Activated B cell treated with CpG ODN at 0.5 μM for 24 hours (primary cell): ENCODE measurements around the gene ADCYAP1. TPM values are rescaled to one million over a fixed set of nuclear protein-coding genes. Genes with fewer than 3 reads are reported as not detected.

Source experiments
- ATAC-seq: fragments of 200-7000 bp; cut with Tn5 transposase; one replicate; pipeline ENCODE4 v1.10.0; 2021; ENCODE audit warnings: low read depth, mild to moderate bottlenecking, moderate library complexity
- CTCF ChIA-PET: fragments of 350-600 bp; sonication (Branson Sonifier 250); formaldehyde crosslinking; loops from one replicate; lab custom pipeline; 2021; ENCODE audit warnings: antibody characterized with exemption; lab: Charles Lee
- POLR2A ChIA-PET: fragments of 350-600 bp; sonication (Branson Sonifier 250); formaldehyde crosslinking; loops from one replicate; lab custom pipeline; 2021; ENCODE audit warnings: antibody characterized with exemption; lab: Charles Lee
- DNase-seq: peaks from one replicate; pipeline ENCODE4 v3.0.0; 2022
- H3K27ac Mint-ChIP-seq: one replicate; pipeline ENCODE4 v1.8.0; 2020; ENCODE audit warnings: mixed read lengths
- H3K27me3 Mint-ChIP-seq: one replicate; pipeline ENCODE4 v1.8.0; 2021; ENCODE audit warnings: mixed read lengths
- H3K36me3 Mint-ChIP-seq: one replicate; pipeline ENCODE4 v1.8.0; 2021; ENCODE audit warnings: low read depth, mixed read lengths
- H3K4me1 Mint-ChIP-seq: one replicate; pipeline ENCODE4 v1.8.0; 2021; ENCODE audit warnings: mixed read lengths
- H3K4me3 Mint-ChIP-seq: one replicate; pipeline ENCODE4 v1.8.0; 2020; ENCODE audit warnings: mild to moderate bottlenecking, mixed read lengths
- H3K9me3 Mint-ChIP-seq: one replicate; pipeline ENCODE4 v1.8.0; 2020; ENCODE audit warnings: mixed read lengths
- intact Hi-C: fragments of 100-400 bp; cut with micrococcal nuclease; formaldehyde crosslinking; loops from one replicate; pipeline ENCODE4 v1.15.1; 2024
- total RNA-seq: library from RNA; stranded (reverse); gene quantifications from 2 replicates; pipeline ENCODE4 v1.2.3, GENCODE V29; 2022
- TF ChIP-seq, protein P1 (sequence below): fragments of 200-600 bp; IDR thresholded peaks from one replicate; pipeline ENCODE4 v1.8.0; 2022; ENCODE audit warnings: antibody characterized with exemption, mild to moderate bottlenecking

Gene ADCYAP1
- total RNA-seq, 1 donor from 2014 or later = not detected

DNA sequence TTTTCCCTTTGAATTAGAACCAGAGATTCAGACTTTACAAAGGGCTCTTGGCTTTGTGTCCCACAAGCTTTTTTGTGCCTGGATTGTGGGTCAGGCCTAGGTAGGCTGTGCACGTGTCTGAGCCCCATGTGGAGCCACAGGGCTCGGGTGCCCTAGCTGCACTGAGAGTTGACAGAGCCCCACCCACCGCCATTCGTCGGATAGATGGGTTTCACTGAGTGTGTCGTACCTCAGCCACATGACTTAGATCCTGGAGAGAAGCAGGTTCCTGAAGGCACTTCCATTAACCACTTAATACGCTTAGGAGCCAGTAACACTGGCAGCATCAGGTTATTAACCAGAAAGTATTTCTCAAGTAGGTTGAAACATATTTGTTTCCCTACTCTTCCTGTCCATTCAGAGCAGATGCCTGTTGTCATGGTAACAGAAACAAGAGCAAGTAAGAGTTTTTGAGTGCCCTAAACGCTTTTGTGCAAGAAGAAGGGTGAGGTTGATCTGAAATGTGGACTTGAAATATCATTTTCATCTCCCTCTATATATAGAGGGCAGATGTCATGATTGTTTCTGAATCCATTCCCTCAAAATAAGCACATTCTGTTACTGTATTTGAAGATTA lies 30.0 kb downstream of the ADCYAP1 start:
- Mint-ChIP-seq H3K4me3 (no peak overlapping the region), H3K27me3 (no peaks in the 10 kb centered on the region)
- CTCF ChIA-PET = no interaction called here

GRCh38 chr18:936941-937340 lies 32.3 kb downstream of the ADCYAP1 start:
- Mint-ChIP-seq H3K27me3 (no peaks in the 10 kb centered on the region), H3K4me3 (no peak overlapping the region), H3K4me1 (no peaks in the 10 kb centered on the region), H3K9me3 (no peaks in the 10 kb centered on the region), H3K27ac (no peak overlapping the region), H3K36me3 (no peaks in the 10 kb centered on the region)
- CTCF ChIA-PET = no interaction called here
- DNase-seq (no peak), ATAC-seq (no peak)
- intact Hi-C loops = no loop called here
- TF ChIP-seq, protein P1, sequence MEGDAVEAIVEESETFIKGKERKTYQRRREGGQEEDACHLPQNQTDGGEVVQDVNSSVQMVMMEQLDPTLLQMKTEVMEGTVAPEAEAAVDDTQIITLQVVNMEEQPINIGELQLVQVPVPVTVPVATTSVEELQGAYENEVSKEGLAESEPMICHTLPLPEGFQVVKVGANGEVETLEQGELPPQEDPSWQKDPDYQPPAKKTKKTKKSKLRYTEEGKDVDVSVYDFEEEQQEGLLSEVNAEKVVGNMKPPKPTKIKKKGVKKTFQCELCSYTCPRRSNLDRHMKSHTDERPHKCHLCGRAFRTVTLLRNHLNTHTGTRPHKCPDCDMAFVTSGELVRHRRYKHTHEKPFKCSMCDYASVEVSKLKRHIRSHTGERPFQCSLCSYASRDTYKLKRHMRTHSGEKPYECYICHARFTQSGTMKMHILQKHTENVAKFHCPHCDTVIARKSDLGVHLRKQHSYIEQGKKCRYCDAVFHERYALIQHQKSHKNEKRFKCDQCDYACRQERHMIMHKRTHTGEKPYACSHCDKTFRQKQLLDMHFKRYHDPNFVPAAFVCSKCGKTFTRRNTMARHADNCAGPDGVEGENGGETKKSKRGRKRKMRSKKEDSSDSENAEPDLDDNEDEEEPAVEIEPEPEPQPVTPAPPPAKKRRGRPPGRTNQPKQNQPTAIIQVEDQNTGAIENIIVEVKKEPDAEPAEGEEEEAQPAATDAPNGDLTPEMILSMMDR = no peak
- POLR2A ChIA-PET = no interaction called here

More for the DNA sequence above, 30.0 kb downstream of the ADCYAP1 start:
- TF ChIP-seq, protein P1 = no peak
- intact Hi-C loops = no loop called here
- ATAC-seq (no peak), DNase-seq (no peak)
- Mint-ChIP-seq H3K27ac (no peak overlapping the region), H3K36me3 (no peaks in the 10 kb centered on the region), H3K4me1 (no peaks in the 10 kb centered on the region), H3K9me3 (no peaks in the 10 kb centered on the region)
- POLR2A ChIA-PET = no interaction called here

DNA sequence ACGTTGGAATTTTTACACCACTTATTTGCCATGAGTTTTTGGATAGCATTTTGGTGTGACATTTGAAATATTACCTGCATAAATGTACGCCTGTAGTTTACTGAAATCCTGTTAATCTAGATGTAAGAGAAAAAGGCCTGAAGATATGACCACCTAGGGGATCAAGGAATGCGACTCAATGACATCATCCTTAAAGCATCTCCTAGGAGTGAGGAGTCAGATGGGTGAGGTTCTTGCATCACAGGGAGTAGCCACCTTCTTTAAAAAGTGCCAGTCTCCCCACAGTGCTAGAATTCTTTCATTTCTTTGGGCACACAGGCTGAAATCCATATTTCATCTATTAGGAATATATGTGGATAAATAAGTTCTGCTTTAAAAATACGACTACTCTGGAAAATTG lies 34.5 kb downstream of the ADCYAP1 start:
- Mint-ChIP-seq H3K36me3 (no peaks in the 10 kb centered on the region), H3K4me1 (no peaks in the 10 kb centered on the region), H3K27ac (no peak overlapping the region), H3K27me3 (no peaks in the 10 kb centered on the region), H3K4me3 (no peak overlapping the region), H3K9me3 (no peaks in the 10 kb centered on the region)
- ChIA-PET POLR2A (no interaction called here), CTCF (no interaction called here)
- no peak for ATAC-seq
- no peak for DNase-seq
- intact Hi-C loops = no loop called here
- TF ChIP-seq, protein P1 = no peak

- POLR2A ChIA-PET = no interaction called here
These were observed 35.3 kb downstream of the ADCYAP1 start for GRCh38 chr18:939958-940357.

GRCh38 chr18:941331-941730 lies 36.7 kb downstream of the ADCYAP1 start:
- Mint-ChIP-seq H3K4me3 (no peak overlapping the region), H3K9me3 (no peaks in the 10 kb centered on the region), H3K27ac (no peak overlapping the region), H3K27me3 (no peaks in the 10 kb centered on the region), H3K4me1 (no peaks in the 10 kb centered on the region), H3K36me3 (no peaks in the 10 kb centered on the region)
- ChIA-PET POLR2A (no interaction called here), CTCF (no interaction called here)
- intact Hi-C loops = no loop called here
- TF ChIP-seq, protein P1 = no peak
- no peak for DNase-seq
- no peak for ATAC-seq

More at GRCh38 chr18:939958-940357, 35.3 kb downstream of the ADCYAP1 start:
- Mint-ChIP-seq H3K27me3 (no peaks in the 10 kb centered on the region), H3K9me3 (no peaks in the 10 kb centered on the region), H3K4me3 (no peak overlapping the region), H3K4me1 (no peaks in the 10 kb centered on the region), H3K36me3 (no peaks in the 10 kb centered on the region), H3K27ac (no peak overlapping the region)
- no peak for ATAC-seq
- DNase-seq = no peak
- intact Hi-C loops = no loop called here
- CTCF ChIA-PET = no interaction called here
- TF ChIP-seq, protein P1 = no peak
